HG03520 (cell line): Measurements from ENCODE around the gene KRTAP4-4.

Experiments used
- ATAC-seq: cut with Tn5 transposase; IDR thresholded peaks from one replicate; pipeline ENCODE4 v1.9.1; 2021; ENCODE audit warnings: mild to moderate bottlenecking, moderate library complexity; ENCODE audit not compliant: unreplicated experiment

KRTAP4-4 gene

GRCh38 chr17:41116297-41116696, 44.3 kb downstream of the KRTAP4-4 start:
- no peak for ATAC-seq

- no peak for ATAC-seq
These were observed 49.2 kb downstream of the KRTAP4-4 start for GRCh38 chr17:41111151-41111885.
